Stimulated activated CD8-positive, alpha-beta memory T cell treated with anti-CD3 and anti-CD28 coated beads, Interleukin-7, amount 100 ng/mL, for 4 hours (primary cell): ENCODE results near the gene NR5A2.

Experiments
- DNase-seq, 2 donors: peaks; one replicate each; pipeline ENCODE4 v3.0.0-alpha.2; 2020; ENCODE audit warnings: low read depth in 2 of 2

The NR5A2 gene

GRCh38 chr1:200124309-200124708 lies 96.8 kb downstream of the NR5A2 start:
- DNase-seq, result no peak

- no peak for DNase-seq
Measured at GRCh38 chr1:200128081-200128480, 100.6 kb downstream of the NR5A2 start.

- peak in 1 of 2 donors; percentile 3 for DNase-seq
Measured at GRCh38 chr1:200128944-200129879, 101.7 kb downstream of the NR5A2 start.

- no peak for DNase-seq
Measured at GRCh38 chr1:200130552-200130951, 103.0 kb downstream of the NR5A2 start.

GRCh38 chr1:200131551-200132125 lies 104.1 kb downstream of the NR5A2 start:
- no peak for DNase-seq

GRCh38 chr1:200133123-200133522 lies 105.6 kb downstream of the NR5A2 start:
- no peak for DNase-seq

GRCh38 chr1:200134116-200134515 lies 106.6 kb downstream of the NR5A2 start:
- DNase-seq, result no peak

- DNase-seq, result no peak
Measured at GRCh38 chr1:200136384-200136783, 108.9 kb downstream of the NR5A2 start.

GRCh38 chr1:200139661-200140250 lies 112.2 kb downstream of the NR5A2 start:
- no peak for DNase-seq

- no peak for DNase-seq
Measured at GRCh38 chr1:200143347-200143746, 115.8 kb downstream of the NR5A2 start.

- no peak for DNase-seq
Measured at GRCh38 chr1:200146100-200146499, 118.6 kb downstream of the NR5A2 start.

GRCh38 chr1:200147094-200147493 lies 119.6 kb downstream of the NR5A2 start:
- DNase-seq, result no peak

- no peak for DNase-seq
Measured at GRCh38 chr1:200147742-200148141, 120.2 kb downstream of the NR5A2 start.

- DNase-seq, result no peak
Measured at GRCh38 chr1:200150006-200150405, 122.5 kb downstream of the NR5A2 start.

- DNase-seq, result no peak
Measured at GRCh38 chr1:200150721-200151120, 123.2 kb downstream of the NR5A2 start.

GRCh38 chr1:200152336-200152735 lies 124.8 kb downstream of the NR5A2 start:
- no peak for DNase-seq

- peak in 1 of 2 donors; percentile 19 for DNase-seq
Measured at GRCh38 chr1:200153277-200154055, 126.0 kb downstream of the NR5A2 start.

GRCh38 chr1:200154069-200154767 lies 126.7 kb downstream of the NR5A2 start:
- DNase-seq, result peak; percentile 33 to 36

- no peak for DNase-seq
Measured at GRCh38 chr1:200157715-200158114, 130.2 kb downstream of the NR5A2 start.

GRCh38 chr1:200161801-200162200 lies 134.3 kb downstream of the NR5A2 start:
- DNase-seq, result no peak

- DNase-seq, result no peak
Measured at GRCh38 chr1:200162258-200162657, 134.7 kb downstream of the NR5A2 start.
